Osteoblast (primary cell): ENCODE measurements around the gene GREB1L. TPM values are rescaled to one million over a fixed set of nuclear protein-coding genes. Genes with fewer than 3 reads are reported as not detected.

ENCODE experiments used
- DNase-seq: peaks from one replicate; pipeline ENCODE4 v3.0.0; 2011; ENCODE audit warnings: low spot score, mixed read lengths; ENCODE audit not compliant: insufficient read length; ENCODE audit errors: missing footprints
- H2AFZ ChIP-seq: 2 replicates; pipeline ENCODE4 v1.6.0; 2011; ENCODE audit warnings: mild to moderate bottlenecking, low read length
- H3K27ac ChIP-seq: 2 replicates; pipeline ENCODE4 v1.5.1; 2011; ENCODE audit warnings: mild to moderate bottlenecking, low read depth, low read length, moderate library complexity
- H3K27me3 ChIP-seq: 2 replicates; pipeline ENCODE4 v1.6.0; 2012; ENCODE audit warnings: mild to moderate bottlenecking, control low read depth, inconsistent platforms, low read length, moderate library complexity; ENCODE audit not compliant: insufficient read depth
- H3K36me3 ChIP-seq: 2 replicates; pipeline ENCODE4 v1.5.1; 2011; ENCODE audit warnings: mild to moderate bottlenecking, low read length, control low read depth, moderate library complexity; ENCODE audit not compliant: insufficient read depth
- H3K4me1 ChIP-seq: 2 replicates; pipeline ENCODE4 v1.5.1; 2011; ENCODE audit warnings: mild to moderate bottlenecking, low read length, control low read depth, moderate library complexity; ENCODE audit not compliant: insufficient read depth
- H3K4me2 ChIP-seq: 2 replicates; pipeline ENCODE4 v1.6.0; 2011; ENCODE audit warnings: mild to moderate bottlenecking, low read length; ENCODE audit not compliant: insufficient read depth
- H3K4me3 ChIP-seq: fragments of 200-600 bp; sonication (generic); 3 replicates; pipeline ENCODE4 v1.5.1; 2012; ENCODE audit warnings: mild to moderate bottlenecking, low read length, inconsistent platforms; ENCODE audit not compliant: insufficient read depth
- H3K79me2 ChIP-seq: 2 replicates; pipeline ENCODE4 v1.6.0; 2012; ENCODE audit warnings: mild to moderate bottlenecking, low read length, control low read depth, inconsistent platforms; ENCODE audit not compliant: insufficient read depth
- H3K9me3 ChIP-seq: 2 replicates; pipeline ENCODE4 v1.5.1; 2011; ENCODE audit warnings: low read depth, low read length, control low read depth
- H4K20me1 ChIP-seq: 2 replicates; pipeline ENCODE4 v1.6.0; 2012; ENCODE audit warnings: mild to moderate bottlenecking, low read length, control low read depth; ENCODE audit not compliant: insufficient read depth
- total RNA-seq: library from RNA; depleted of rRNA; stranded (reverse); fragments of >200 nt; gene quantifications from 2 replicates; pipeline ENCODE4 v1.2.3, GENCODE V29; 2012
- TF ChIP-seq, protein P1 (sequence below): IDR thresholded peaks from 2 replicates; pipeline ENCODE4 v1.5.1; 2011; ENCODE audit warnings: mild to moderate bottlenecking, low read depth, low read length, moderate library complexity; ENCODE audit errors: extremely low read depth

The GREB1L gene
- total RNA-seq, 1 donor, result 0.36 TPM

DNA sequence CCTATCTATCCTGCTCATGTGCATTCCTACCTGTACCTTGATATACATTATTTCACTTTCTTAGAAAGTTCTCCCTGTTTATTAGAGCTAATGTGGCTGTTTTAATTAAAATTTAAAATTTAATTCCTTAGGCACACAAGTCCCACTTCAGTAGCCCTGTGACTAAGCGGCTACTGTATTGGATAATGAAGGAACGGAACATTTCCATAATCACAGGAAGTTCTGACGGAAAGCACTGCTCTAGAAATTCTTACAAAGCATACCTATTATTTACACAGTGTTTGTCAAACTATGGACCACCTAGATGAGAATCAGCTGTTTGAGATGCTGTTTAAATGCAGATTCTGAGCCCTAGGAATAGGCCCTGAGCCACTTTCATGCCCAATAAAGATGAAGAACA is 13.2 kb downstream of the GREB1L start:
- Histone ChIP-seq H3K27me3 (peaks cover 10% of the 10 kb centered on the region), H4K20me1 (no peaks in the 10 kb centered on the region), H3K27ac (no peak overlapping the region), H3K4me2 (no peak overlapping the region), H3K4me1 (no peaks in the 10 kb centered on the region), H3K79me2 (no peaks in the 10 kb centered on the region), H2AFZ (no peak overlapping the region), H3K4me3 (no peak overlapping the region), H3K9me3 (no peaks in the 10 kb centered on the region), H3K36me3 (no peaks in the 10 kb centered on the region)
- TF ChIP-seq, protein P1, sequence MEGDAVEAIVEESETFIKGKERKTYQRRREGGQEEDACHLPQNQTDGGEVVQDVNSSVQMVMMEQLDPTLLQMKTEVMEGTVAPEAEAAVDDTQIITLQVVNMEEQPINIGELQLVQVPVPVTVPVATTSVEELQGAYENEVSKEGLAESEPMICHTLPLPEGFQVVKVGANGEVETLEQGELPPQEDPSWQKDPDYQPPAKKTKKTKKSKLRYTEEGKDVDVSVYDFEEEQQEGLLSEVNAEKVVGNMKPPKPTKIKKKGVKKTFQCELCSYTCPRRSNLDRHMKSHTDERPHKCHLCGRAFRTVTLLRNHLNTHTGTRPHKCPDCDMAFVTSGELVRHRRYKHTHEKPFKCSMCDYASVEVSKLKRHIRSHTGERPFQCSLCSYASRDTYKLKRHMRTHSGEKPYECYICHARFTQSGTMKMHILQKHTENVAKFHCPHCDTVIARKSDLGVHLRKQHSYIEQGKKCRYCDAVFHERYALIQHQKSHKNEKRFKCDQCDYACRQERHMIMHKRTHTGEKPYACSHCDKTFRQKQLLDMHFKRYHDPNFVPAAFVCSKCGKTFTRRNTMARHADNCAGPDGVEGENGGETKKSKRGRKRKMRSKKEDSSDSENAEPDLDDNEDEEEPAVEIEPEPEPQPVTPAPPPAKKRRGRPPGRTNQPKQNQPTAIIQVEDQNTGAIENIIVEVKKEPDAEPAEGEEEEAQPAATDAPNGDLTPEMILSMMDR, result no peak
- no peak for DNase-seq

DNA sequence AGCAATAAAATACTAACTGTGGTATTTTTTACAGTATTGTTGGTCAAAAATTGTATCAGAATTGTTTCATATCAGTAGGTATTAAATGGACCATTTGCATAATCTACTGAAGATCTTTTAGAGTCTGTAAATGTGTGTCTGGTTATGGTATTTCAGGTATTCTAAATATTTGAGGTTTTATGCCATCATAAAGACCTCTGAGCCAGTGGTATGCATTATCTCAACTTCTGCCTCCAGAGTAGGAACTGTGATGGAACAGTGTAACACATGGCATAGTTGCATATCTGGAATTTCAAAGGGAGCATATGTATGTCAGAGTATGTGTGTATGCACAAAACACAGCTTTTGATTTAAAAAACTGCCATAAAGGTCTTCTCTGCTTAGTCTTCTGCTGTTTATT is 15.4 kb downstream of the GREB1L start:
- DNase-seq, result no peak
- Histone ChIP-seq H3K36me3 (no peaks in the 10 kb centered on the region), H3K4me1 (no peaks in the 10 kb centered on the region), H3K27me3 (peaks cover 17% of the 10 kb centered on the region), H3K9me3 (no peaks in the 10 kb centered on the region), H3K4me2 (no peak overlapping the region), H2AFZ (no peak overlapping the region), H3K79me2 (no peaks in the 10 kb centered on the region), H3K27ac (no peak overlapping the region), H4K20me1 (no peaks in the 10 kb centered on the region), H3K4me3 (no peak overlapping the region)
- TF ChIP-seq, protein P1, result no peak

DNA sequence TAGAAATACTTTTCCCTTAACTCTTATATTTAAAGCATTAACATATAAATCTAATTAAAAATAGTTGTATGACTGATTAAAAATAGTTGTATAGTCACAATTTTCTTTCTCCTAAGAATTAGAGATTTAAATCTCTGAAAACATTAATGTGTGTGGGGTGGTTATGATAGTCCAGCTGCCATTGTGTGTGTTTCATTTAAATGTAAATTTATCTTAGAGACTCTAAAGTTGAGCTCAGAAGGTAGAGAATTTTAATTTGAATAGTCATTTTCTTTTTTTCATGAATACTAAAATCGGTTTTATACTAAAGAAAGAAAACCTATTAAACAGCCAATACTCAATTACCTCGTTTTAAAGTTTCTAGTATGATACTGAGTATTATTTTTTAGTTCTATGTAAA is 18.6 kb downstream of the GREB1L start:
- H3K36me3 ChIP-seq, result no peaks in the 10 kb centered on the region
- H2AFZ ChIP-seq, result no peak overlapping the region
- no peak overlapping the region for H3K27ac ChIP-seq
- no peaks in the 10 kb centered on the region for H4K20me1 ChIP-seq
- TF ChIP-seq, protein P1, result no peak
- no peak overlapping the region for H3K4me3 ChIP-seq
- H3K4me2 ChIP-seq, result no peak overlapping the region
- no peaks in the 10 kb centered on the region for H3K9me3 ChIP-seq
- no peaks in the 10 kb centered on the region for H3K79me2 ChIP-seq
- DNase-seq, result no peak
- H3K27me3 ChIP-seq, result peaks cover 19% of the 10 kb centered on the region
- no peaks in the 10 kb centered on the region for H3K4me1 ChIP-seq

DNA sequence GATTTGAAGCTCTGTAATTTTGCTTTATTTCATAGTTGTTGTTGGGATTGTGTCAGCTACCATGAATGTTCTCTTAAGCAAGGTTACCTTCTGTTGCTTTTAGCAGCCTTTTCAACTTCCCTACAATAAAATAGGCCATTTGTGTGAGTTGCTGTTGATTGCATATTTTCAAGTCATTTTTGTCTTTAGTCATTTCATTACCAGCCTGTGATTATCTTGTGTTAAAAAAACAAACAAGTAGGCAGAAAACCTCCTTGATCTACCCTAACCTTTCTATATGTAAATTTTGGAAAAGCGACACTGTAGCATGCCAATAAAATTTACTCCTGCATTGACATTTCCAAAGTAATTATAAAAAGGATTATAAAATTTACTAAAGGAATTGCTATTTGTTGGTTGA is 19.3 kb downstream of the GREB1L start:
- no peak overlapping the region for H3K4me3 ChIP-seq
- H3K4me1 ChIP-seq, result no peaks in the 10 kb centered on the region
- no peak overlapping the region for H3K4me2 ChIP-seq
- TF ChIP-seq, protein P1, result no peak
- H4K20me1 ChIP-seq, result no peaks in the 10 kb centered on the region
- no peaks in the 10 kb centered on the region for H3K36me3 ChIP-seq
- no peaks in the 10 kb centered on the region for H3K79me2 ChIP-seq
- no peak for DNase-seq
- H3K9me3 ChIP-seq, result no peaks in the 10 kb centered on the region
- no peak overlapping the region for H3K27ac ChIP-seq
- H3K27me3 ChIP-seq, result peaks cover 19% of the 10 kb centered on the region
- H2AFZ ChIP-seq, result no peak overlapping the region
